Midbrain (tissue), 1 donor: Measurements from ENCODE around the gene FKBP14.

Experiments used
- DNase-seq: peaks from one replicate; lab custom pipeline; 2025; lab: John Stamatoyannopoulos, UW

Gene FKBP14

DNA sequence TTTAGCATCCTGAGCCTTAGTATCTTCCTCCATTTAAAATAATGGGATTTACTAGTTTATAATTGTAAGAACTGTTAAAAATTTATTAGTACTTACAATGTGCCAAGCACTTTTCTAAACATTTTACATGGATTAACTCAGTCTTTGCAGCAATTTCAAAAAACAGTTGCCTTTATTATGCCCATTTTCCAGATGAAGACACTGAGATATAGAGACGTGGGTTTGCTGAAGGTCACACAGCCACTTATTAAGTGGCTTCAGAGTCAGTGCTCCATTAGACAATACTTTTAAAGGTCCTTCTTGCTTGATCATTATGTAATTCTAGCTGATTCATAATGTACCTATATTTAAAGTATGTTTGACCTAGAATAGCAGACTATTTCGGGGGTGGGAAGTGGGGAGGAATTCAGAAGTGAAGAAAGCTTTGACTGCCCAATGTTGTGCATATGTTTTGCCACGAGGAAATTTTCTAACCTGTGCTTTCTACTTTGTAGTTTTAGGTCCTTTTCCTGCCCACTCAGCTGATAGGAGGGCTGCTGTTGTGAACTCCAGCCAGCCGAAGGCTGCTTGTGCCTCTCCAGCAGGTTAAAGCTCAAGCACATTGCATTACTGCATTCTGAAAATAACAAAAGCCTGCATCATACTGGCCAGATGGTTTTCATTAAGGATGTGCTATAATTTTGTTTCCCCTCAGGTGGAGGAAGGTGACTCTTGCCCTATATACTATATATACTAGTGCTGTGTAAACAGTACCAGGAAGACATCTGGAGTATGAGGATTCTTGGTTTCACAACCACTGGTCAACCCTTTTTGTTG, 6.0 kb upstream of the FKBP14 start:
- DNase-seq, result no peak

DNA sequence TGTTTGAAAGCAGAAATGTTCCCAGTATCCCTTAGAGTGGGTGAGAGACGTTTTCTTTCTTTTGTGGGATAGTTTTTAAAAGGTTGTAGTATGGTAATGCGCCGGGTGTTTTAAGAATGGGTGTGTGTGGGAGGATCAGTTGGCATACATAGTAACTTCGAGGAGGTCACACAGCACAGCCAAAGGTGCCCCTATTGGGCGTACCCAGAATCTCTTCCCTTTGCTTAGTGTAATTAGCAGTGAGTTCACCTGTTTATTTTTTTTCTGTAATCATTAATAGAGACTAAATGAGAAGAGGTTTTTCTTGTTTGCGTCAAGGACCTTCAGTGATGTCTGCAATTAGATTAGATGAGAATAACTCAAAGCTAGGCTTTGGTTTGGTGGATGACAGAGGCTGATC, 3.2 kb upstream of the FKBP14 start:
- DNase-seq, result no peak

DNA sequence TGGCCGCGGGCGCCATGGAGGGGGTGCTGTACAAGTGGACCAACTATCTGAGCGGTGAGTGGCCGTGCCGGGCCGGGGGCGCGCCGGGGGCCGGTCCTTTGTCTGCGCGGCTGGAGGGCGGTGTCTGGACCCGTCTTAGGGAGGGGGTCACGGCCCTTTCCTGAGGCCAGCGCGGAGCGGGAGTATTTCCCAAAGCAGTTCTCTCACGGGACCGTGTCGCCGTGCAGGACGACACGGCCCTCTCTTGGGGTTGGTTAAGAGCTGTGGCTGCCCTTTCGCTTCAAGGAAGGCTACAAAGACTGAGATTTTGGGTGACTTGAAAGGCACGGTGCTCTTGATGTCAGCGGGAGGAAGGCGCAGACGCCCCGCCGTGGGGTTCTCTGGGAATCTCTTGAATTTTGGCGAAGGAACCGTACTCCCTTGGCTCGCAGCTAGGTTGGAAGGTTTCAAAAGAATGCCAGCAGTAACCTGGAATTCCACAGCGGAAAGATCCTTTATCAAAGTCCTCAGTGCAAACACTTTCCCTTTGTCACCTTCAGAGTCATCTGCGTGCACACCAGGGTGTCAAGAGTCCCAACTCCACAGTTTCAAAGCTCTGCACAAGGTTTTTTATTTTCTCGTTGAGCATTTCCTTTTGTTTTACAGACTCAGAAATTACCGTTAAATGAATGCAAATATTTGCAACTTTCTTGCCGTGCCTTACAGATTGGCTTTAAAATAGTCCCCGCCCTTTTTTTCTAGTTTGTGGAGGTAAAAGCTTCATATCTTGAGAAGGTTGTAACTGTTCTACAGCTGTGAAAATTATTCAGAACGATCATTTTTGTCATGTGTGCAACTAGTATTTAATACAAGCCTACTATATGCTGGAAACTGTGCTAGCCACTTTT, 2.5 kb upstream of the FKBP14 start:
- peak; percentile 49 for DNase-seq

DNA sequence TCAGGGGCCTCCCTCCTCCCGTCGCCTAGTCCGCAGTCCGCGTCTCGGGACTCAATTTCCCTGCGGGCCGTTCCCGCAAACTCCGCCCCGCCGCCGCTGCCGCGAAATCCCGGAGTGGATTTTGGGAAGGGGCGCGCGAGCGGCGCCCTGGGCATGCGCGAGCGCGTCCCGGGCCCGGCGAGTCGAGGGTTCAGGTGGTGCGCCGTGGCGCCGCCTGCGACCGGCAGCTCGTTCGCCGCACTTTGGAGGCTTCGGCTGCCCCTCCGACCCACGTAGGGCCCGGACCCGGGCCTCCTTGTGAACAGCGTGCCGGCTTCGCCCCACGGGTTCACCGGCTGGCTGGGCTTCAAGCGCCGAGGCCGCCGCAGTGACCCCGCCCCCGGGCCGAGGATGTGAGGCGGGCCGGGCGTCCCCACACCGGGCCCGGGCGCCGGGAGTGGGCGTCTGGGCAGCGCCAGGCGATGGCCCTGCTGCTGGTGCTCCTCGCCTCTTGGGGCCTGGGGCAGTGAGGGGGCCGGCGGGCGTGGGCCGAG, 1.8 kb upstream of the FKBP14 start, which contains the start of gene PLEKHA8:
Gene PLEKHA8, plus strand, starts transcription at position 197 of the 533 bp plus-strand sequence. CDS start 351 bp downstream, outside the sequence.
- DNase-seq, result peak; percentile 89

DNA sequence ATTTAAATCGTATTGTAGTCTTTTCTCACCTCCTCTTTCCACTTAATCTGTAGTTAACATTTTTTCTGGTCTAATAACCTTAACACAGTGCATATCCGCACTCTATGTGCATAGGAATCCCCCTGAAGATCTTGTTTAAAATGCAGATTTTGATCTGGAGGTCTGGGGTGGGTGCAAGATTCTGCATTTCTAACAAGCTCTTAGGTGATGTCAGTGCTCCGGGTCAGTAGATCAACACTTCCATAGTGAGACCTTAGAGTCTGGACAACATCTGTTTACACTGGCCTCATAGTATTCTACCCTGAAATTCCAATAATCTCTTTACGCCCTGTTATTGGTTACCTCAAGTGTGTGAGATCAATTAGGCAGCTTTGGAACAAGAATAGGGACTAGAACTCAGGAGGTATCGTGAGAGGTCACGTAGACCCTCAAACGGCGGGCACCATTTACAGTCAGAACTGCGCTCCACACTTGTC, 1.3 kb upstream of the FKBP14 start:
- DNase-seq, result peak; percentile 64

DNA sequence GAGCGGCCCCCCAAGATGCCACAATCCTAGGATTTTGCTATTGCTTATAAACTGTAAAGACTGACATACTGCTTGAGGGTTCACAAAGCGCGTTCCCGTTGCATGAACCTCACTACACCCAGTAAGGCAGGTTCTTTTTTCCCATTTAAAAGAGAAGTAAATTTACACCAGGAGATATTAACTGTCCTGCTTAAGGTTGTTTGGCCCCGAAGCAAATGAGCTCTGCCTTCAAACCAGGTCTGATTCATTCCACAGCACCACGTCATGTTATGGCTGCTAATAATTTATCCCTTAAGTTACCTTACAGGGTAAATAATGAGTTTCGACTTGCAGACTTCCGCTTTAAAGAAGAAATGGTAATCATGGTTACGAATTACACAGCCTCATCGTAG, 559 bp upstream of the FKBP14 start:
- DNase-seq, result peak; percentile 62

DNA sequence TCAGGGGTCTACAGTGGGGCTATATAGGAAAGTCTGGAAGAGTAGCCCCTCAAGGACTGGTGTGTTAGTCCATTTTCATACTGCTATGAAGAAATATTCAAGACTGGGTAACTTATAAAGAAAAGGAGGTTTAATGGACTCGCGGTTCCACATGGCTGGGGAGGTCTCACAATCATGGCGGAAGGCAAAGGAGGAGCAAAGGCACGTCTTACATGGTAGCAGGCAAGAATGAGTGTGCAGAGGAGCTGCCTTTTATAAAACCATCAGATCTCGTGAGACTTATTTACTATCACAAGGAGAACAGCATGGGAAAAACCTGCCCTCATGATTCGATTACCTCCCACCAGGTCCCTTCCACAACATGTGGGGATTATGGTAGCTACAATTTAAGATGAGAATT, 3.0 kb downstream of the FKBP14 start:
- no peak for DNase-seq

DNA sequence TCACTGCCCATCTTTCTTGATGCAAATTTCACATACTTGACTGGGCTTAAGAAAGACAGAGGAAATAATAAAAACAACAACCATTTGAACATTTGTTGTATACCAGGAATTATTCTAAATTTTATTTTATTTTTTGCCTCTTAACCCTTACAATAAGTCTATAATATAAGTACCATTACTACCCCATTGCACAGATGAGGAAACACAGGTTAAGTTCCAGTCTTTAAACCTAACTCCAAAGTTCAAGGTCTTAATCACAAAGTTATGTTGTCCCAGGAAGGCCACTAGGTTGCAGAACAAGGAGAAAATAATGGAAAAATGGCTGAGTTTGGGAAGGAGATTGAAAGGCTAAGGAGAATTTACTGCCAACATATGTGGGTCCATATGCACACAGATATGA, 3.5 kb downstream of the FKBP14 start:
- DNase-seq, result no peak

DNA sequence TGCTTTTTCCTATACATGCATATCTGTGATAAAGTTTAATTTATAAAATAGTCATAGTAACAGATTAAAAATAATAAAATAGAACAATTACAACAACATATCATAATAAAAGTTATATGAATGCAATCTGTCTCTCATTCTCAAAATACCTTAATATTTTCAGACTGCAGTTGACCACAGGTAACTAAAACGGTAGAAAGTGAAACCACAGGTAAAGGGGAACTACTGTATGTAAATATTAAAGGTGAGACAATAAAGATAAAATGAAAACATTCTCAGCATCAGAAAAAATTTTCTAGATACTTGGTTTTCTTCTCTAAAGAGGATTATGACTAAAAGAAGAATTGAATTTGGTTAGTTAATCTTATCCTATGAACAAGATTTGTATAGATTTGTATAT, 6.0 kb downstream of the FKBP14 start:
- no peak for DNase-seq

DNA sequence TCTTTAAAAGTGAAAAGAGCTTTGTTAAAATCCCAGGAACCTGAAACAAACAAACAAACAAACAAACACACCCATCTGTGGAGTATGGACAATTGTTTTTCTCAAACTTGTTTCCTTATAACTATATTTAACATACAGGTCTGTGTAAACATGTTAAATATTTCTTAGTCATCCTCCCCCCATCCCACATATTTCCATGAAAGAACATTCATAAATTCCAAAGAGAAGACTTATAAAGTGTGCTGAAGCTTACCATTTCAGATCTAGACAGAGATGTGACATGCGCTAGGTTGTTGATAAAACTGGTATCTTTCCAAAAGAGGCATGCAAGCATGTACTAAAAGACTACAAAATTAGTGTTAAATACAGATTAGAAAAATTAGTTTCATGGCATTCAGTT, 6.5 kb downstream of the FKBP14 start:
- no peak for DNase-seq

DNA sequence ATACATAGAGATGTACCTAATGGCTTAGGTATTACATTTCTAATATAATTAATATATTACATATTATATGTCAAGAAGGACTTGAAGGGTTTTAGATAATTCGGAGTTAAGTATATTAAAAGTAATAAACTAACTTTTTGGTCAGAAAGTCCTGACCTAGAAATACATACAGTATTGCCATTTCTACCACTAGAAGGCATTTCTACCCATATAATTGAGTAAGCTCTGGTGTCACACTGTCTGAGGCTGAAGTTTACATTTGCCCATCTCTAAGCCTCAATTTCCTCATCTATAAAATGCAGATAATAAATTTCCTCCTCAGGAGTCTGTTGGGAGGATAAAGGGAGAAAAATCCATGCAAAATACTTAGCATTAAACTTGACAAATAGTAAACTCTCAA, 7.1 kb downstream of the FKBP14 start:
- DNase-seq, result no peak

DNA sequence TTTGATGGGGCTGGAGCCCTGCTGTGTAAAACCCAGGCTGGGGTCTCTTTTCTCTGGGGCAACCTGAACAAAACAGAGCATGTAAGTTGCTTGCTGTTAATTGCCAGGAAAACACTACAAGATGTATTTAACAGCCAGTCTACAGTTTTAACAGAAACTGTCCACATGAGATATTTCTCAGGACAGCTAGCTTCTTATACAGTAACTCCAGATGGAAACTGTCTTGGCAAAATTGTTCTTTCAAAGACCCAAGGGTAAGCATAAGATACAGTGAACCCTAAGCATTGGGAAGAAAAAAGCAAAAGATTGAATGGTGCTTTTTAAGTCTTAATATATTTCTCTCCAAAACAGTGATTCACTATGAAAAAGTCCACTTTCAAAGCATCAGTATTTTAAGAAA, 8.1 kb downstream of the FKBP14 start:
- no peak for DNase-seq

DNA sequence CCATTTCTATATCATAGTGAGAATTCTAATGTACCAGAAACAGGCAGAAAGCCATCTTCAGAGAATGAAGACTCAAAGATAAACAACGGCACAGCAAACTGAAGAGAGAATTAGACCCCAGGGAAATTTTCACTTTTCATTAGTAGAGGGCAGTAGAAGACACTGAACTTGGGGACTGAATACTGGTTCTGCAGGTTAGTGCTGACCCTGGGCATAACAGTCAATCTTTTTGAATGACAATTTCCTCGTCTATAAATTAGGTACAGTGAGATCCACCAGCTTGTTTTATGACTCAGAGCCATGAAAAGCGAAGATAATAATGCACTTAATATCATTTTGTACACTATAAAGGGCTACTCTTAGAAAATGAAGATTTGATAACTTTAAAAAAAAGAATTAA, 13.7 kb downstream of the FKBP14 start:
- no peak for DNase-seq

DNA sequence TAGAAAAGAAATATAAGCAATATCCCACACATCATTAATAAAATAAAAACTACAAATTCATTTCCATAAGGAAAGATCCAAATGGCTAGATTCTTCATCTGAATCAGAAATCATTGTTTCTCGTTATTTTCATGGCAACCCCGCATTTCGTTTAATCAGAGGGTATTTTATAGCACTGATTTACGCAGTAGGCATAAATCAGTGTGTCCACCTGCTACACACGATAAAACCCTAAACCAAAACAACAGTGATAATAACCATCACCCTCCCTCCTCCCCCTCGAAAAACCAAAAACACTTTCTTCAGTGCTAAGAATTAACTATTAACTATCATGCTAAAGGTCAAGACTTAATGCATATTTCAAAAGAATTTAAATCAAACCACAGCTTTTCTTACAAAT, 16.5 kb downstream of the FKBP14 start:
- no peak for DNase-seq

DNA sequence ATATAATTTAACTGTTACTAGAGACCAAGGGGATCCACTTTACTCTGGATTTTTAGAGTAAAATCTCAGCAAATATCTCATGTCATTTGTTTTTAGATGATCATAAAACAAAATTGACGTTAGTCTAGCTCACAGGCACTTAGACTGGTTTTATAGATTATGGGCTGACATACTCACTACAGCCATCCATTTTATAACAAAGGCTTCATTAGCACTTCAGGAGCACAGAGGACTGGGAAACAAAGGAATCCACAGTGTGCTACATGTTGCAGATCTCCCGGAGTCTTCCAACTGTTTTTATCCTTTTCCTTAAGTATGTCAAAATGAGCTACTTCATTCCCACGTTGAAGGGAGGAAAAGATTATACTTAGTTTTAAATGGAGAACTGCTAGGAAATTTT, 21.0 kb downstream of the FKBP14 start:
- no peak for DNase-seq

DNA sequence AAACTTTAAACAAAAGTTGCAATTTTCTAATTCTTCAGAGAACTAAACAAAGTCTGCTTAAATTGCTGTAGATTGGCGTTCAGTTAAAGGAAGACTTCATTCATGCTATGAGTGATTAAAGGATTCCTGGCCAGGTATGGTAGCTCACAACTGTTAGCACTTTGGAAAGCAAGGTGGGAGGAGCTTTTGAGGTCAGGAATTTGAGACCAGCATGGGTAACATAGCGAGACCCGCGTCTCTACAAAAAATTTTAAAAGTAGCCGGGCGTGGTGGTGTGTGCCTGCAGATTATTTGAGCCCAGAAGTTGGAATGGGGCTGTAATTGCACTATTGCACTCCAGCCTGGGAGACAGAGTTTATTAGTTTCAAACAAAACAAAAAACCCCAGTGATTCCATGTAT, 23.4 kb downstream of the FKBP14 start:
- DNase-seq, result no peak

DNA sequence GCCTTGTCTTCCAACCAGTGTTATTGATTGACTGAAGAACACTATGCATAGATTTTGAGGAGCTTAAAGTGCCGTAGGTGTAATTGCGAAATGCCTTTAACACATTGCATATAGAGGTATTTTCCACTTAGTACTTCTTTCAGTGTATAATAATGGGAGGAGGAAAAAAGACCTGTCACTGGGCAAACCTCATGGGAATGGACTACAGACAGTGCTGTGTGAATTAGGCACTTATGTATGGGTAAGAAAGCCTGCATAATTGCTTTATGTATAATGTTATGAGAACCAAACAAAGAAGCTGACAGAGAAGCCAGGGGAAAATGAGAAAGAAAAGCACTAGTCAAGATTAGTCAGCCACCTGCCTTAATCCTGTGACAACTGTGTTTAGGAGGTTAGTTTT, 24.5 kb downstream of the FKBP14 start:
- DNase-seq, result no peak

DNA sequence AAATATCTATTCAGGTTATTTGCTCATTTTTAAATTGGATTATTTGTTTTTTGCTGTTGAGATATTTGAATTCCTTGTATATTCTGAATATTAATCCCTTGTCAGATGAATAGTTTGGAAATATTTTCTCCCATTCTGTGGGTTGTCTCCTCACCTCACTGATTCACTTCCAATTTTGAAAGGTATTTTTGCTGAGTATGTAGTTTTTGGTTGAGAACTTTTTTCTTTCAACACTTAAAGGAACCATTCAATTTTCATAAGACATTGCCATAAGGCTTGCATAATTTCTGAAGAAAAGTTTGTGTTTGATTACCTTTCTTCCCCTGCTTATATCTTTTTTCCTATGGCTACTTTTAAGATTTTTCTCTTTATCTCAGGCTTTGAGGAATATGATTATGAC, 28.0 kb downstream of the FKBP14 start:
- no peak for DNase-seq

DNA sequence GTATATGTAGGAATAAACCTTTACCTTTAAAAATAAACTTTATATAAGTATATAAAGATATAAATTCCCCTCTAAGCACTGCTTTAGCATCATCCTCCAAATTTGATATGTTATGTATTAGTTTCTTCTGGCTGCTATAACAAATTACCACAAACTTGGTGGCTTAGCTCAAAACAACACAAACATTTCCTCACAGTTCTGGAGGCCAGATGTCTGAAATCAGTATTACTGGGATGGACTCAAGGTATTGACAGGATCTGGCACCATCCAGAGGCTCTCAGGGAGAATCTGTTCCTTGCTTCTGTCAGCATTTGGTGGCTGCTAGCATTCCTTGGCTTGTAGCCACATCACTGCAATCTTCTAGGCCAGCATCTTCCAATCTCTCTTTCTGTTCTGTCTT, 30.2 kb downstream of the FKBP14 start:
- no peak for DNase-seq

DNA sequence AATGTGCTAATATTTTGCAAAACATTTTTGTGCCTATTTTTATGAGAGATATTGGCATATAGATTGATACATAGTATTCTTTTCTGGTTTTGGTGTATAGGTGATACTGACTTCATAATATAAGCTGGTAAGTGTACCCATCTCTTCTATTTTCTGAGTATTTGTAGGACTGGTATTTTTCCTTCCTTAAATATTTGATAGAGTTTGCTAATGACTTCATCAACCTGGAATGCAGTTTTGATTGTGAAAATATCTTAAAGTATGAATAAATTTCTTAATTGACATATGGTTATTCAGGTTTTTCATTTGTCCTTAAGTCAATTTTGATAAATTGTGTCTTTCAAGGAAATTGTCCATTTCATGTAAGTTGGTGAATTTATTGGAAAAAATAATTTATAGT, 30.9 kb downstream of the FKBP14 start:
- no peak for DNase-seq

DNA sequence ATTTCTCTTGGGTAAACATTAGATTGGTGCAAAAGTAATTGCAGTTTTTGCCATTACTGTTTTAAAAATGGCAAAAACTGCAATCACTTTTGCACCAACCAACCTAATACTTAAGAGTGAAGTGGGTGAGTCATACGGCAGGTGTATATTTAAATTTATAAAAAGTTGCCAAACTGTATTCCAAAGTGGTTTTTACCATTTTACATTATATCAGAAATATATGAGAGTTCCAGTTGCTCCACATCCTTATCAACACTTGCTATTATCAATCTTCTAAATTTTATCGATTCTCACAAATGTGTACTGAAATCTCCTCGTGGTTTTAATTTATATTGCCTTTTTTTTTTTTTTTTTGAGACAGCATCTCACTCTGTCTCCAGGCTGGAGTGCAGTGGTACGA, 33.4 kb downstream of the FKBP14 start:
- DNase-seq, result no peak

DNA sequence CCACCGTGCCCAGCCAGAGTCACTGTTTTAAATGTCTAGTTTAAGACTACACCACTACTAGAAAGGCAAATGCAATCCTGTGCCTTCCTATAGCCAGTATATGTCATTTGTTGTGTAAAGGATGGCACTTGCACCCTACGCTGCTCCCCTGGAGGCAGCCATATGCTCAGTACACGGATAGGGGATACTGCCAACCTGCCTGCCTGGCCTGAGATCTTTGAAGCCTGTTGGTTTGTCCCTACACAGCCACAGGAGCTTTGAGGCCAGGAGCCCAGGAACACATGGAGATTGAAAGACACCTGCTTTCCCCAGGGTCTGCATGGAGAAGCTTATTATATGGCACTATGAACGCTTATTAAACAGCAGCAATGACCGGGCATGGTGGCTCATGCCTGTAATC, 34.6 kb downstream of the FKBP14 start:
- no peak for DNase-seq

DNA sequence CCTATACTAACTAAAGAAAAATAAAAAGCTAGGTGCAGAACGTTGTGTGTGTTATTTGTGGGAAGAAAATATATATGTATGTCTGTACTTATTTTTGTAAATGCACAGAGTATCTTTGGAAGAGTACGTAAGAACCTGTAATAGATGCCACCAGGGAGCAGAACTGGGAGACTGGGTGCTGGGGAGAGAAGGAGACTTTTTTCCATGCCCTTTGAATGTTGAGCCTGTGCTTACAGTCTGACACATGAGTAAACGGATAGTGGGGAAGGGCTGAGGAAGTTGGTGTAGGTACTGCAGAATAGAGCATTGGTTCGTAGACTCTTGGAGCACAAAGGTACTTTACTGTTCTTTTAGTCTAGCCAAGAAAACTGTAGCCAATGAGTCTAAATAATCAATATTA, 35.6 kb downstream of the FKBP14 start:
- DNase-seq, result no peak
